ENCODE results near the gene RASL10B. TPM values are rescaled to one million over a fixed set of nuclear protein-coding genes. Genes with fewer than 3 reads are reported as not detected.

RASL10B gene
- total RNA-seq, 1 experiment from 2014 or later, result 18.4 TPM

DNA sequence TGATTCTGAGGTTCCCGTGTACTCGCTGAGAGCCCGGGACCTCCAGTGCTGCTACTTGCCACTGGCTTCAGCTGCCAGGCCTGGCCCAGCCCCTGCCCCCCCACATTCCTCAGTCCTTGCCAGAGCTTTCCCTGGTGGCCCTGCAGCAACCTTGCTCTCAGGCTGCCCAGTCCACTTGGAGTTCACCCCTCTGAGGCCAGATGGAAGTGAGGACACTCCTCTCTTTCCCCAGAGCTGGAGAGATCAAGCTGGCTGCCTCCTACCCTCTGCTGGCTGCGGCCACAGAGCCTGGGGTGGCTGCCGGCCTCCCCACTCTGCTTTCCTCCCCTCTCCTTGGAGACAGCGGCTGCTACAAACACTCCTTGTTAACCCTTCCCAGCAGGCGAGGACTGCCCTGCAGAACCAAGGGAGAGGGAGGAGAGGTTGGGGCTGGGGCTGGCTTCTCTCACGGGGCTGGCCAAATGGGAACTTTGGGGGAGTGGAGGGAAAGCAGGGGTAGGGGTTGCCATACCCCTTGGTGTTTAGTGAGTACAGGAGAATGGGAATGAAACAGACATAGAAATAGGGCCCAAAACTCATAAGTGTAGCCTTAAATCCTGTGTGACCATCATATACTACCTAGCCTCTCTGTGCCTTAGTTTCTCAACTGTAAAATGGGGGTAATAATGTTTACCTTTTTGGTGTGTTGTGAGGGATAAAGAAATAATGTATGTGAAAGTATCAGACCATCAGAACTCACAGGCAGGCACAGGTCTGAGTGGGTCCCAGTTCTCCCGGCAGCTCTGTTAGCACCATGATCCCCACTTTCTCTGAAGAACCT is 21.7 kb downstream of the RASL10B start, which contains the start of gene GAS2L2:
Gene GAS2L2, minus strand, starts transcription at position 295 of the 820 bp plus-strand sequence. CDS start 389 bp downstream, outside the sequence.
- in situ Hi-C loops (cut with HindIII; ENCODE audit: low sequenced_read_pairs), result no loop called here
- DNase-seq (ENCODE audit: low spot score), result no peak

DNA sequence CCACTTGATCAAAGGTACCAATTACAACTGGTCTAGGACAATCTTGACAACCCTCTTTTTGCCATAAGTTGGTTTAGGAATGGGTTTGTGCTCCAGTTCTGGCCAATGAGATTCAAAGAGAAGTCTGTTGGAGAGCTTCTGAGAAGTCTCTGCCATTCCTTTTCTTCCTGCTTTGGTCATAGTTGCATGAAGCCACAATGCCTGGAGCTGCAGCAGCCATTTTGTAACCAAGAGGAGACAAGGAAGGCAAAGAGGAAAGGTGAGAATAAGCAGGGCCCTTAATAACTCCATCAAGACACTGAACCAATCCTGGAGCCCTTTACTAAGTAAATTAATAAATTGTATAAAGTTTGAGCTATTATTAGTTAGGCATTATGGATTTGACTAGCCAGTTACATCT is 25.8 kb downstream of the RASL10B start:
- in situ Hi-C loops (cut with HindIII; ENCODE audit: low sequenced_read_pairs), result no loop called here
- DNase-seq (ENCODE audit: low spot score), result no peak

DNA sequence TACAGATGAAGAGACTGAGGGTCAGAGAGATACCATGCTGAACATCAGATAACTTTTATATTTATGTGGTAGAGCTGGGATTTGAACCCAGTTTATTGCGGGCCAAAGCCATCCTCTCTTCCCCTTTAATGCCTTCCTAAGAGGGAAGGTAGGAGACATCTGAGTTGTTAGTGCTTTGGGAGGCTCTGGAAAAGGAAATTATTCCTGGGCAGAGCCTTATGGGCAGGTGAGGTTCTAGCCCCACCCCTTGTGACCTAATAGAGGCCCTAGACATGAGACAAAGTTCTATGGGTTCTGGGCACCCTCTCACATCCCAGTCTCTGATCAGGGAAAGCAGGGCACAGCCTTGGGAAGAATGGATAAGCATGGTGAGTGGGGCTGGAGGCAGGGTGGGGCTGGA is 29.1 kb downstream of the RASL10B start, which contains the start of gene C17orf50:
Gene C17orf50, plus strand, starts transcription at position 301 of the 400 bp plus-strand sequence. Its CDS starts 55 bp downstream, at position 356.
- in situ Hi-C loops (cut with HindIII; ENCODE audit: low sequenced_read_pairs), result no loop called here

GRCh38 chr17:35761601-35762000 is 30.2 kb downstream of the RASL10B start:
- no peak for DNase-seq (ENCODE audit: low spot score)
- in situ Hi-C loops (cut with HindIII; ENCODE audit: low sequenced_read_pairs), result no loop called here

More for the DNA sequence above, 29.1 kb downstream of the RASL10B start, which contains the start of gene C17orf50:
- no peak for DNase-seq (ENCODE audit: low spot score)

- in situ Hi-C loops (cut with HindIII; ENCODE audit: low sequenced_read_pairs), result no loop called here
These were observed 32.3 kb downstream of the RASL10B start for GRCh38 chr17:35763767-35764122.

GRCh38 chr17:35764123-35764991 is 32.9 kb downstream of the RASL10B start:
- peak; percentile 82 for DNase-seq (ENCODE audit: low spot score)
- in situ Hi-C loops (cut with HindIII; ENCODE audit: low sequenced_read_pairs), result no loop called here

More at GRCh38 chr17:35763767-35764122, 32.3 kb downstream of the RASL10B start:
- no peak for DNase-seq (ENCODE audit: low spot score)

DNA sequence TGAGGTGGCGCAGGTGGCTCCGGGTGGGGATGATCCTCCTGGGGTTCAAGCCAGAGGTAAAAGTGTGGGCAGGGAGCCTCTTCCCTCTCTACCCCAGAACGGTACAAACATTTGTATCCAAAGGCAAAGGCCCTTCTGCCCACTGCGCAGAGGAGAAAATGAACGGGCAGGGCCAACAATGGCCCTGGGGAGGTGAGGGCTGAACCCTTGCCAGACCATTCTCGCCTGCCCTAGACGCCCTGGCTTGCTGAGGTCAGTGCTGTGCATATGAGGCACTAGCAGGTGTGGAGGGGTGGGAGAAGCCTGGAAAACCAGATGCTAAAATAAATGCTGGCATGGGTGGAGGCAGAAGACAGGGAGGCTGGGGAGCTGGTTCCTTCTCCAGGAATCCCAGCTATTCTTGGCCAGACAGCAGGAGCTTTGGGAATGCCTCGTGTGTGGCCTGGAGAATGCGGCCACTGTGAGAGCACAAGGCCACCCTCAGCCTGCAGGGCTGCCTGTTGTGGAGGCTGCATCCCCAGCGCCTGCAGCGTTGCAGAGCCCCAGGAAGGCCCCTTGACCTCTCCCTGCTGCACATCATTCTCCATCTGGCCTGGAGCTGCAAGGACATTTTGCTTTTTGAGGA is 33.8 kb downstream of the RASL10B start:
- peak; percentile 14 for DNase-seq (ENCODE audit: low spot score)
- in situ Hi-C loops (cut with HindIII; ENCODE audit: low sequenced_read_pairs), result no loop called here

DNA sequence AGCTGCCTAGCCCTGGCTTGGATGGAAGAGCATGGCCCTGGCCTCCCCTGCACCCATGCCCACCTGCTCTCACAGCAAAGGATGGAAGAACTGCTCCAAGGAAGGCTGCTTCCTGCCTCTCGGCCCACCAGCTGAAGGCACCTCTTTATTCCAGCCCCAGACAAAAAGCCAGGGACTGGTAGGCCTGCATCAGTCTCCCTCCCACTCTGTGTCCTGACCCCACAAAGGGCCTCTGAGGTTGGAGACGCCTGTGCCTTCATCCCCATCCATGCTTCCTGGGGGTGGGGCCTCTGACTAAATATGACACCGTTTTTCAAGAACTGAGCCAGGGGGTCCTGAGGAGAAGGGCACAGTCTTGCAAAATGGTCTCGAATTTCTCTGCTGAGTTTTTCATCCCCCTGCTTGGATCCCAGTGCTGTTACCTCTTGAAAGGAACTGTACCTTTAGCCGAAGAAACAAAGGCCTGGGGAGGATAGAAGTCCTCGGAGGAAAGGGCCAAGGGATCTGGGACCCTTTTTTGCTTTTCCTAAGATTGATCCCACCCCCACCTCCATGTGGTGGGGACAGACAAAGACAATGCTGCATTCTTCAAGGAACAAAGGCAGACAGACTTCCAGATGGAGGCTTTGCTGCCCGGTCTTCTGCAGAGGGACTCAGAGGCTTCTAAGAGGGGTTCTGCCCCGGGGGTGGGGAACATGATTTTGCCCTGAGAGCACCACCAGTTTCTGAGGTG is 34.5 kb downstream of the RASL10B start:
- no peak for DNase-seq (ENCODE audit: low spot score)
- in situ Hi-C loops (cut with HindIII; ENCODE audit: low sequenced_read_pairs), result no loop called here

GRCh38 chr17:35766489-35766877 is 35.0 kb downstream of the RASL10B start:
- in situ Hi-C loops (cut with HindIII; ENCODE audit: low sequenced_read_pairs), result no loop called here
- no peak for DNase-seq (ENCODE audit: low spot score)

- in situ Hi-C loops (cut with HindIII; ENCODE audit: low sequenced_read_pairs), result no loop called here
- DNase-seq (ENCODE audit: low spot score), result peak; percentile 46
These were observed 35.6 kb downstream of the RASL10B start for GRCh38 chr17:35766903-35767510.

DNA sequence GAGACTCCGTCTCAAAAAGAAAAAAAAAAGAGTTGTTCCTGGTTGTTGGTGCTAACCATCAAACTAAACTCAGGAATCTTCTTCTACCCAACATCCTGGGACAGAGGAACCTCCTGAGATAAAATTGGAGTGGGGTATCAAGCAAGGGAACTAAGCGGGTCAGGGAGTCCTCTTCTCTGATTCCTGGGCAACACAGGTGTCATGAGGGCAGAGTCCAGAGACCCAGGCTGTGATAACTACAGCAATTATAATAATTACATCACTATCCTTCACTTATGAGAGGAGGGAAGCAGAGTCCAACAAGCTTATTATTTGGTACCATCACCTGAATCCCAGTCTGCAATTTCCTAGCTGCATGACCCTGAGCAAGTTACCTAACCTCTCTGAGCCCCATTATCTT is 37.4 kb downstream of the RASL10B start:
- in situ Hi-C loops (cut with HindIII; ENCODE audit: low sequenced_read_pairs), result no loop called here
- no peak for DNase-seq (ENCODE audit: low spot score)

DNA sequence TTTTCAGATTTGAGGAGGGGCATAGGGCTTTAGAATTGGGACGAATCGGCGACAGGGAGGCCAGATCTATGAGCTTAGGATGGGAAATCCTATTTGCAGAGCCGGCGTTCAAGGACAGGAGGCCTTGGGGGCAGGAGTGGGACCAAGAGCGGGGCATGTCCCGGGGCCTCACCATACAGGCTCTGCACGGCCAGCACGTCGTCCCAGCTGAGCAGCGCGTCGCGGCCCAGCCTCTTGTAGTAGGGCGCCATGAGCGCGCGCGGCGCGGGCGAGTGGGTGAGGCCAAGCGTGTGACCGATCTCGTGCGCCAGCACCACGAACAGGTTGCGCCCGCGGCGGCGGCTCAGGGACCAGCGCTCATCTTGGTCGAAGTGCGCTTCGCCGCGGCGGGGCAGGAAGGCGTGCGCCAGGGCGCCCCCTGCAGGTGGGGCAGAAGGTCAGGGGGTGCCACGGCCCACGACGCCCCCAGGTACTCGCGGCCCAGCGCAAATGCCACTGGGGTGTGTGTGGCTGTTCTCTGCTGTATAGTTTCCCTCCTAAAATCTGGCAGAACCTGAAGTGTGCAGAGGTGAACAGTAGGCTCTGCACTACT is 38.6 kb downstream of the RASL10B start:
- no peak for DNase-seq (ENCODE audit: low spot score)
- in situ Hi-C loops (cut with HindIII; ENCODE audit: low sequenced_read_pairs), result no loop called here

- DNase-seq (ENCODE audit: low spot score), result no peak
- in situ Hi-C loops (cut with HindIII; ENCODE audit: low sequenced_read_pairs), result no loop called here
These were observed 41.7 kb downstream of the RASL10B start for GRCh38 chr17:35773129-35773528.

GRCh38 chr17:35773679-35774425 is 42.4 kb downstream of the RASL10B start:
- in situ Hi-C loops (cut with HindIII; ENCODE audit: low sequenced_read_pairs), result no loop called here
- DNase-seq (ENCODE audit: low spot score), result no peak

DNA sequence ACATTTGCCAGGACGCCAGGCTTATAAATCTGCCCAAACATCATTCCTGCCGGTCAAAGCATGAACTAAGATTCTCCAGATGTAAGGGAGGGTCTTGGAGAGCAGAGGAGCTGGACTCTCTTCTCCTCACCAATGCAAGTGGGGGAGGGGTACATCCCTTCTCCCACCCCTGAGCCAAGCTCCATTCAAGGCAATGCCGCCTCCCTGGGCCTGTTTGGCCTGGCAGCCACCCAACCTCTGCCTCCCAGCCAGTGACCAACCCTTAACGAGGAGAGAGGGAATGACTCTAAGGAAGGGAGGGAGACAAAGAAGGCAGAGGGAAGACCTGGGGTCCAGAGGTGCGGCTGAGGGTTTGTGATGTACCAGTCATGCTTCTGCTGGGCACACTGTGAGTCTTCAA is 43.1 kb downstream of the RASL10B start:
- in situ Hi-C loops (cut with HindIII; ENCODE audit: low sequenced_read_pairs), result no loop called here
- DNase-seq (ENCODE audit: low spot score), result no peak

DNA sequence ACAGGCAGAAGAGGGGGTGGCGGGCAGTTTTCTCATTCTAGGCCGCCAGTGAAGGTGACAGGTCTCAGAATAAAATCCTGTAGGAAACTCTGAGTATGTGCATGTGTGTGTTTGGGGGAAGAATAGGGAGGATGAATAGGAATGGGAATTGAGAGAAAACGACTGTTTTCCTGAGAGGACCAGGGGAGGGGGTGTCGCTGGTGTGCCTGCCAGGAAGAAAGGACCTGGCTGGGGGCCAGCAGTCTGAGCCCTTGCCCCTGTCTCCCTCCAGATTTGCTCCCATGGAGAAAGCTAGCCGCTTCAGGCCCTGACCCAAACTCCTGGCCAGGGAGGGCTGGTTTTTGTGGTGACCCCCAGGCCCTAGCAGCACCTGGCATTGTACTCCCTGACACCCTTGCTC is 43.6 kb downstream of the RASL10B start:
- DNase-seq (ENCODE audit: low spot score), result no peak
- in situ Hi-C loops (cut with HindIII; ENCODE audit: low sequenced_read_pairs), result no loop called here

DNA sequence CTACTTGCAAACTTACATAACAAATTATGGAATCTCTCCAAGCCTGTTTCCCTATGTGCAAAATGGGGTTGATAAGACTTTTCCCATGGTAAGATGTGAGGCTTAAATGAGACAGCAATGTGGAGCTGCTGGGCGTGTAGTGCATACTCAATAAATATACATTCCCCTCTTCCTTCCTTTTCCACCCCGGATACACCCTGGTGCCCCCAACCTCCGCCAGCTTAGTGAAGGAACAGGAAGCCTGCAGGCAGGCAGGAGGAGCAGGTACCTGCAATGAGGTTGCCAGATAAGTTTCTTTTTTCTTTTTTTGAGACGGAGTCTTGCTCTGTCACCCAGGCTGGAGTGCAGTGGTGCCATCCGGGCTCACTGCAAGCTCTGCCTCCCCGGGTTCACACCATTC is 44.1 kb downstream of the RASL10B start:
- DNase-seq (ENCODE audit: low spot score), result no peak
- in situ Hi-C loops (cut with HindIII; ENCODE audit: low sequenced_read_pairs), result no loop called here
